ENCODE data around the gene CEACAM19. TPM values are rescaled to one million over a fixed set of nuclear protein-coding genes. Genes with fewer than 3 reads are reported as not detected.

Gene CEACAM19
- total and polyA plus RNA-seq, 2 of the 13 experiments (the other 11 are each of a cell fraction or from before 2014, with no cell fraction given): 1.3 to 4.0 TPM

DNA sequence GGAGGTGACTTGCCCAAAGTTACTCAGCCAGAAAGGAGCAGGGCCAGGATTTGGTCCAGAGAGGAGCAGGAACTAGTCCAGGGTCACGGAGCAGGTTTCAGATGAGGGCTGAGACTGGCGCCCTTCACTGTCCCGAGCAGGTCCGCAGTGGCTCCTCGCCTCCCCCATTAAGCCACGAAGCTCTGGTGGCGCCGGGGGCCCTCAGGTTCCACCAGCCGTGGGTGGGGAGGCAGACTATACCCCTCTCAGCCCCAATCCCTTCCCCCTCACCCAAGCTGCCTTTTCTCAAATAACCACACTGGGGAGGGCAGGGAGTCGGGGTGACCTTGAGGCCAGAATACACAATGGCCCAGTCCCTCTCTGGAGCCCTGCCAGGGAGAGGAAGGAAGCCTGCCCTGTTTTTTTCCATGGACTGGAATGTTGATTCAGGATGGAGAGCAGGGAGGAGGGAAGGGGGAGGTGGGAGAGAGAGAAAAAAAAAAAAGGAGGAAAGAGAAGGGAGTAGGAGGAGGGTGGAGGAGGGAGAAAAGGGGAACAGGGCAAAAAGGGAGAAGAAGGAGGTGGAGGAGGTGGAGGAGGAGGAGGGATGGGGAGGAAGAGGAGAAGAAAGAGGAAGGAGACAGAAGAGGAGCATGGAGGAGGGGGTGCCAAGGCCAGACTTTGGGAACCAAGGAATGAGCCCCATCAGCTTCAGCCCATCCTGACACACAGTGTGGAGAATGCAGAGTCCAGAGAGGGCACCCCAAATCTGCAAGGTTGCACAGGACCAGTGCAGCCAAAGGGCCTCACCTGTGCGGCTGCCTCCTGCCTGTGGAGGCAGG, 47.4 kb downstream of the CEACAM19 start (continued):
- TF ChIP-seq, protein P1, sequence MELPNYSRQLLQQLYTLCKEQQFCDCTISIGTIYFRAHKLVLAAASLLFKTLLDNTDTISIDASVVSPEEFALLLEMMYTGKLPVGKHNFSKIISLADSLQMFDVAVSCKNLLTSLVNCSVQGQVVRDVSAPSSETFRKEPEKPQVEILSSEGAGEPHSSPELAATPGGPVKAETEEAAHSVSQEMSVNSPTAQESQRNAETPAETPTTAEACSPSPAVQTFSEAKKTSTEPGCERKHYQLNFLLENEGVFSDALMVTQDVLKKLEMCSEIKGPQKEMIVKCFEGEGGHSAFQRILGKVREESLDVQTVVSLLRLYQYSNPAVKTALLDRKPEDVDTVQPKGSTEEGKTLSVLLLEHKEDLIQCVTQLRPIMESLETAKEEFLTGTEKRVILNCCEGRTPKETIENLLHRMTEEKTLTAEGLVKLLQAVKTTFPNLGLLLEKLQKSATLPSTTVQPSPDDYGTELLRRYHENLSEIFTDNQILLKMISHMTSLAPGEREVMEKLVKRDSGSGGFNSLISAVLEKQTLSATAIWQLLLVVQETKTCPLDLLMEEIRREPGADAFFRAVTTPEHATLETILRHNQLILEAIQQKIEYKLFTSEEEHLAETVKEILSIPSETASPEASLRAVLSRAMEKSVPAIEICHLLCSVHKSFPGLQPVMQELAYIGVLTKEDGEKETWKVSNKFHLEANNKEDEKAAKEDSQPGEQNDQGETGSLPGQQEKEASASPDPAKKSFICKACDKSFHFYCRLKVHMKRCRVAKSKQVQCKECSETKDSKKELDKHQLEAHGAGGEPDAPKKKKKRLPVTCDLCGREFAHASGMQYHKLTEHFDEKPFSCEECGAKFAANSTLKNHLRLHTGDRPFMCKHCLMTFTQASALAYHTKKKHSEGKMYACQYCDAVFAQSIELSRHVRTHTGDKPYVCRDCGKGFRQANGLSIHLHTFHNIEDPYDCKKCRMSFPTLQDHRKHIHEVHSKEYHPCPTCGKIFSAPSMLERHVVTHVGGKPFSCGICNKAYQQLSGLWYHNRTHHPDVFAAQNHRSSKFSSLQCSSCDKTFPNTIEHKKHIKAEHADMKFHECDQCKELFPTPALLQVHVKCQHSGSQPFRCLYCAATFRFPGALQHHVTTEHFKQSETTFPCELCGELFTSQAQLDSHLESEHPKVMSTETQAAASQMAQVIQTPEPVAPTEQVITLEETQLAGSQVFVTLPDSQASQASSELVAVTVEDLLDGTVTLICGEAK (IDR thresholded peaks at IDR 0.05): no peak
- TF ChIP-seq, protein P1 (CRISPR knock-in tag; IDR thresholded peaks at IDR 0.05): no peak
- peak; percentile 78; the same call in 1 of the 2 replicates for TF ChIP-seq ZMYM2 (CRISPR knock-in tag; IDR thresholded peaks at IDR 0.05)
- TF ChIP-seq HOXA3 (CRISPR knock-in tag; IDR thresholded peaks at IDR 0.05): peak; percentile 62; the same call in 1 of the 2 replicates
- TF ChIP-seq ZSCAN9 (CRISPR knock-in tag; IDR thresholded peaks at IDR 0.05; ENCODE audit: borderline replicate concordance): 0 out of 2 replicates have a peak, but pooled peaks have one; percentile 54
- no peak for TF ChIP-seq FOXM1 (CRISPR knock-in tag; IDR thresholded peaks at IDR 0.05)
- TF ChIP-seq, protein P2, sequence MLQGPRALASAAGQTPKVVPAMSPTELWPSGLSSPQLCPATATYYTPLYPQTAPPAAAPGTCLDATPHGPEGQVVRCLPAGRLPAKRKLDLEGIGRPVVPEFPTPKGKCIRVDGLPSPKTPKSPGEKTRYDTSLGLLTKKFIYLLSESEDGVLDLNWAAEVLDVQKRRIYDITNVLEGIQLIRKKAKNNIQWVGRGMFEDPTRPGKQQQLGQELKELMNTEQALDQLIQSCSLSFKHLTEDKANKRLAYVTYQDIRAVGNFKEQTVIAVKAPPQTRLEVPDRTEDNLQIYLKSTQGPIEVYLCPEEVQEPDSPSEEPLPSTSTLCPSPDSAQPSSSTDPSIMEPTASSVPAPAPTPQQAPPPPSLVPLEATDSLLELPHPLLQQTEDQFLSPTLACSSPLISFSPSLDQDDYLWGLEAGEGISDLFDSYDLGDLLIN (CRISPR knock-in tag; IDR thresholded peaks at IDR 0.05; ENCODE audit: borderline replicate concordance): no peak
- peak; percentile 78; the same call in 1 of the 2 replicates for TF ChIP-seq ZNF350 (CRISPR knock-in tag; IDR thresholded peaks at IDR 0.05; ENCODE audit: borderline replicate concordance, low read depth)
- TF ChIP-seq, protein P3, sequence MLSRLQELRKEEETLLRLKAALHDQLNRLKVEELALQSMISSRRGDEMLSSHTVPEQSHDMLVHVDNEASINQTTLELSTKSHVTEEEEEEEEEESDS (CRISPR knock-in tag; IDR thresholded peaks at IDR 0.05; ENCODE audit: borderline replicate concordance): no peak
- TF ChIP-seq PCBP2 (optimal IDR thresholded peaks at IDR 0.05; ENCODE audit: low read depth, low read length, poor library complexity, severe bottlenecking): peak; percentile 95
- TF ChIP-seq ZNF496 (CRISPR knock-in tag; IDR thresholded peaks at IDR 0.05; ENCODE audit: insufficient replicate concordance): no peak
- TF ChIP-seq POLR2AphosphoS2 (IDR thresholded peaks at IDR 0.05; ENCODE audit: low read depth, low read length): no peak
- TF ChIP-seq ZNF556 (CRISPR knock-in tag; IDR thresholded peaks at IDR 0.05; ENCODE audit: borderline replicate concordance): peak; percentile 69; the same call in 1 of the 2 replicates
- TF ChIP-seq ZNF607 (CRISPR knock-in tag; IDR thresholded peaks at IDR 0.05; ENCODE audit: borderline replicate concordance): peak; percentile 75; the same call in 1 of the 2 replicates
- no peak; the same call in 1 of the 2 replicates for TF ChIP-seq ZNF782 (CRISPR knock-in tag; IDR thresholded peaks at IDR 0.05; ENCODE audit: borderline replicate concordance)
- TF ChIP-seq XBP1 (CRISPR knock-in tag; IDR thresholded peaks at IDR 0.05): no peak
- 0 out of 2 replicates have a peak, but pooled peaks have one; percentile 79 for TF ChIP-seq ZNF83 (CRISPR knock-in tag; IDR thresholded peaks at IDR 0.05; ENCODE audit: borderline replicate concordance)
- TF ChIP-seq ELF3 (CRISPR knock-in tag; IDR thresholded peaks at IDR 0.05): peak; percentile 88
- TF ChIP-seq ZNF530 (CRISPR knock-in tag; IDR thresholded peaks at IDR 0.05; ENCODE audit: low read depth): no peak
